B cell (primary cell): ENCODE data around the gene SYNE1.

ENCODE experiments used
- EZH2 ChIP-seq: IDR thresholded peaks from 2 replicates; pipeline ENCODE4 v1.6.1; 2012; ENCODE audit warnings: borderline replicate concordance, low read depth, mild to moderate bottlenecking, moderate library complexity, low read length; ENCODE audit not compliant: insufficient read depth, poor library complexity, severe bottlenecking
- TF ChIP-seq, protein P1 (sequence below): fragments of 200-600 bp; IDR thresholded peaks from one replicate; pipeline ENCODE4 v1.8.0; 2022; ENCODE audit warnings: antibody characterized with exemption, mild to moderate bottlenecking

DNA sequence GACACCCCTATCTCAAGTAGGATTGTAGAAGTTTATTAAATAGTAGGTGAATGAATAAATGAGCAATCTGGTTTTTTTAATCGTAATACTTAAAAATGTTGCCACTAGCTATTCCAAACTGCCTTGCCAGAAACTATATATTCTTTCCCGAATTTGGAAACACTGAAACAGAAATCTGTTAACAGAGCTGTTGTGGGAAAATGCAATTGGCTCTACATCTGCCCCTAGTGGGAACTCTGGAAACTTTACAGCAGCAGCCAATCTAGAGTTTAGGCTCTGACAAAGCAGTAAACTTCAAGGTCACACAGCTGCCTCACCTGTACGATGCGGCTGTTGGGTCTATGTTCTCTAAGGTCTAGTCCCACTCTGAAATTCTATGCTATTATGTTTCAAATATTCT is 41.7 kb downstream of the SYNE1 start:
- TF ChIP-seq, protein P1, sequence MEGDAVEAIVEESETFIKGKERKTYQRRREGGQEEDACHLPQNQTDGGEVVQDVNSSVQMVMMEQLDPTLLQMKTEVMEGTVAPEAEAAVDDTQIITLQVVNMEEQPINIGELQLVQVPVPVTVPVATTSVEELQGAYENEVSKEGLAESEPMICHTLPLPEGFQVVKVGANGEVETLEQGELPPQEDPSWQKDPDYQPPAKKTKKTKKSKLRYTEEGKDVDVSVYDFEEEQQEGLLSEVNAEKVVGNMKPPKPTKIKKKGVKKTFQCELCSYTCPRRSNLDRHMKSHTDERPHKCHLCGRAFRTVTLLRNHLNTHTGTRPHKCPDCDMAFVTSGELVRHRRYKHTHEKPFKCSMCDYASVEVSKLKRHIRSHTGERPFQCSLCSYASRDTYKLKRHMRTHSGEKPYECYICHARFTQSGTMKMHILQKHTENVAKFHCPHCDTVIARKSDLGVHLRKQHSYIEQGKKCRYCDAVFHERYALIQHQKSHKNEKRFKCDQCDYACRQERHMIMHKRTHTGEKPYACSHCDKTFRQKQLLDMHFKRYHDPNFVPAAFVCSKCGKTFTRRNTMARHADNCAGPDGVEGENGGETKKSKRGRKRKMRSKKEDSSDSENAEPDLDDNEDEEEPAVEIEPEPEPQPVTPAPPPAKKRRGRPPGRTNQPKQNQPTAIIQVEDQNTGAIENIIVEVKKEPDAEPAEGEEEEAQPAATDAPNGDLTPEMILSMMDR: no peak
- TF ChIP-seq EZH2: no peak
